Activated T-cell treated with anti-CD3 and anti-CD28 coated beads, Interleukin-2, amount 50 U/mL, for 4 hours (primary cell): ENCODE results near the gene GPR171. TPM values are rescaled to one million over a fixed set of nuclear protein-coding genes. Genes with fewer than 3 reads are reported as not detected.

Experiments used
- ATAC-seq, 2 donors: fragments of 200-7000 bp; cut with Tn5 transposase; one replicate each; pipeline ENCODE4 v1.10.0; 2021
- DNase-seq: peaks from one replicate; pipeline ENCODE4 v3.0.0-alpha.2; 2020
- H3K27me3 Mint-ChIP-seq: one replicate; pipeline ENCODE4 v1.8.0; 2021; ENCODE audit warnings: low read depth, mixed read lengths
- H3K36me3 Mint-ChIP-seq: one replicate; pipeline ENCODE4 v1.8.0; 2022; ENCODE audit warnings: mixed read lengths; ENCODE audit not compliant: insufficient read depth
- H3K4me1 Mint-ChIP-seq: one replicate; pipeline ENCODE4 v1.8.0; 2021; ENCODE audit warnings: low read depth, mixed read lengths
- H3K4me3 Mint-ChIP-seq: one replicate; pipeline ENCODE4 v1.8.0; 2021; ENCODE audit warnings: mild to moderate bottlenecking, moderate library complexity, mixed read lengths
- H3K9me3 Mint-ChIP-seq: one replicate; pipeline ENCODE4 v1.8.0; 2021; ENCODE audit warnings: mixed read lengths
- total RNA-seq, 3 donors: library from RNA; stranded (reverse); gene quantifications; one replicate each; pipeline ENCODE4 v1.2.1, GENCODE V29; 2021

GPR171 gene
- total RNA-seq, 3 donors from 2014 or later = 72.2 to 85.8 (median 75.3) TPM

DNA sequence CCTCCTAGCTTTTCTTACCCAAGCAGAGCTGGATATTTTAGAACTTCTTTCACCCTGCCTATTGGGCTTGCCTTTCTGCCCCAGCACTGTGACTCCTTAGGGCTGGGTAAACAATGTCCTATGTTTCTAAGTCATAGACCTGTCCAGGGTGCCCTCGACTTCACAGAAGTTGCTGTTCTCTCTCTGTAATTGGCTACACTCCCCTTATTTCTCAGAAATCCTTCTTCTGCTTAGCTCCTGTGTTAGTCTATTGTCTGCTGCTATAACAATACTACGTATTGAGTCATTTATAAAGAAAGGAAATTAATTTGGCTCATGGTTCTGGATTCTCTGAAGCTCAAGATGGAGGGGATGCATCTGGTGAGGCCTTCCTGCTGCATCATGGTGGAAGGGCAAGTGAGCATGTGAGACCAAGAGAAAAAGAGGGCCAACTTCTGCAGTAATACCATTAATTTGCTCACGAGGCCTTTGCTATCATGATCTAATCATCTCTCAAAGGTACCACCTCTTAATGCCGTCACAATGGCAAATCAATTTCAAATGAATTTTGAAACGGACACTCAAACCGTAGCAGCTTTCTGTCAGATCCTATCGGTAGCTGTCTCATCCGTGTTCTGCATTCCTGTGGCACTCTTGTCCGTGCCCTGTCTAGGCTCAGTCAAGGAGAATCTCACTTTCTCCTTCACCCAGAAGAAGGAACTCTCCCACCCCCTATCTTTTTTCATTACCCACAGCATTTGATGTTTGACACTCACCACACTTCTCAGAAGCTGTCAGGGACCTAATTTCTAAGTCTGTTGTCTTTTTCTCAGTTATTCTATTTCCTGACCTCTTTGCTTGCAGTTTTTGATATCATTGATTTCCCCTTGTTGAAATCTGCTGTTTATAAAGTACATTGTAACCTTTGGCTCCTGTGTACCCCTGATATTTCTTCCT lies 22.3 kb upstream of the GPR171 start:
- Mint-ChIP-seq H3K4me1 (peaks cover 47% of the 10 kb centered on the region), H3K36me3 (peaks cover 5% of the 10 kb centered on the region), H3K9me3 (peaks cover 16% of the 10 kb centered on the region), H3K27me3 (no peaks in the 10 kb centered on the region), H3K4me3 (no peak overlapping the region)
- DNase-seq = no peak
- no peak for ATAC-seq

DNA sequence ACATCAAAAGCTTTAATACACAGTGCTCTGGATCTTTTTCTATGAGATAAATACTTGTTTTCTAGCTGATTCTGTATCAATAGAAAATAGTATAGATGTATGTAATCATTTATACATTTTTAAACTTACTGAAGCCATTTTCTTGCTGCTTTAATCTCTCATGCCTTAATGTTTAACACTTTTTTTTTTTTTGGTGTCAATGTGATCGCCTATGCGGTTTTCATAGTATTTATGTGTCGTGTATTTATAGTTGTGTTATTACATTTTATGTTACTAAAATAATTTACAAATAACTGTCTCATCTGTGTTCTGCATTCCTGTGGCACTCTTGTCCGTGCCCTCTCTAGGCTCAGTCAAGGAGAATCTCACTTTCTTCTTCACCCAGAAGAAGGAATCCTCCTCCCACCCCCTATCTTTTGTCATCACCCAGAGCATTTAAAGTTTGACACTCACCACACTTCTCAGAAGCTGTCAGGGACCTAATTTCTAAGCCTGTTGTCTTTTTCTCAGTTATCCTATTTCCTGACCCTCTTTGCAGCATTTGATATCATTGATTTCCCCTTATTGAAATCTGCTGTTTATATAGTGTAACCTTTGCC lies 21.4 kb upstream of the GPR171 start:
- H3K36me3 Mint-ChIP-seq = peaks cover 5% of the 10 kb centered on the region
- ATAC-seq (no peak), DNase-seq (no peak)
- H3K4me1 Mint-ChIP-seq = peaks cover 45% of the 10 kb centered on the region
- H3K4me3 Mint-ChIP-seq = no peak overlapping the region
- H3K27me3 Mint-ChIP-seq = no peaks in the 10 kb centered on the region
- peaks cover 16% of the 10 kb centered on the region for H3K9me3 Mint-ChIP-seq

GRCh38 chr3:151219056-151219455 lies 16.0 kb upstream of the GPR171 start:
- H3K36me3 Mint-ChIP-seq = peaks cover 5% of the 10 kb centered on the region
- DNase-seq = no peak
- H3K4me1 Mint-ChIP-seq = peaks cover 8% of the 10 kb centered on the region
- no peaks in the 10 kb centered on the region for H3K27me3 Mint-ChIP-seq
- ATAC-seq = peak; percentile 79 to 92
- H3K9me3 Mint-ChIP-seq = peaks cover 16% of the 10 kb centered on the region
- no peak overlapping the region for H3K4me3 Mint-ChIP-seq

- no peak for ATAC-seq
- no peak for DNase-seq
- Mint-ChIP-seq H3K27me3 (no peaks in the 10 kb centered on the region), H3K36me3 (peaks cover 5% of the 10 kb centered on the region), H3K4me1 (peaks cover 8% of the 10 kb centered on the region), H3K9me3 (peaks cover 13% of the 10 kb centered on the region), H3K4me3 (no peak overlapping the region)
Observed at GRCh38 chr3:151218136-151218535, 15.1 kb upstream of the GPR171 start.

DNA sequence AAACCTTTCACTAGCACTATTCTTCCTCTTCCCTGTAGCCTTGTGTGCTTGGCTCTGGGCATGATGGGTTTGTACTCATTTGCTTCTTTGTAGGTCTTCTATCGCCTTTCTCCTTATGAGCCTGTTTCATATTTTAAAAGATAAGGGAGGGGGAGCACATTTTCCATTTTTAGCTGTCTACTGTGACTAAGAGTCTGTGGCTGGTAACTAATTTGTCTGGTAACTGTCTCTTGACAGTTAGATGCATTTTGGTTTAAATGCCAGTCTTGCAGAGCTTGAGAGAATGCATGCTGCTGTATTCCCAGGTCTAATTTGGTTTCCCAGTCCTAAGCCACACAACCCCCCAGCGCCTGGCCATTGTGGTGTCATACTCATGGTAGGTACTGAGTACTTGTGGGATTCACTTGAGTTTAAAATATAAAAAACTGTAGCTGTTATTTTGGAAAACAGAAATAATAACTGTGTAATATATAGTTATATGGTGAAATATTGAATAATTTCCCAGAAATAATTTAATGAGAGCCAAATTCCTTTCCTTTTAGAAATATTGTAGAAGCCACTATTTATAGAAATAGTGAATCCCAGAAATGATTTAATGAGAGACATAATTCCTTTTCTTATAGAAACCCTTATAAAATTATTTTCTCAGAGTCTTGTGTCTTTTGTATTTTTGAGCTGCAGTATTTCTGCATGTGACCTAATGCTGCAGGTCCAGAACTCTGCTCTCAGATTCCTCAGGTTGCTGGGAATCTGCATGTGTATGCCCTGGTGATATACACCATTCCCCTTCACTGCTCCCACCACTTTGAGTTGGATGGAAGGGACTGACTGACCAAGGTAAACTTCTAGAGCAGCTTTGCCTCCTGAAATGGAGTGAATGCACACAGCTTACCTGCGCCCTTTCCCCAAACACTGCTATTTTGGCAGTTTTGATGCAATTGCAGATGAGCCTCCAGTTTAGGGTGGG lies 13.9 kb upstream of the GPR171 start:
- H3K36me3 Mint-ChIP-seq = peaks cover 5% of the 10 kb centered on the region
- H3K4me1 Mint-ChIP-seq = peaks cover 8% of the 10 kb centered on the region
- ATAC-seq (peak; percentile 36 to 49), DNase-seq (no peak)
- H3K27me3 Mint-ChIP-seq = no peaks in the 10 kb centered on the region
- H3K9me3 Mint-ChIP-seq = peaks cover 6% of the 10 kb centered on the region
- no peak overlapping the region for H3K4me3 Mint-ChIP-seq

GRCh38 chr3:151214459-151214858 lies 11.4 kb upstream of the GPR171 start:
- ATAC-seq = no peak
- no peaks in the 10 kb centered on the region for H3K36me3 Mint-ChIP-seq

GRCh38 chr3:151213881-151214280 lies 10.9 kb upstream of the GPR171 start:
- H3K27me3 Mint-ChIP-seq = no peaks in the 10 kb centered on the region
- H3K9me3 Mint-ChIP-seq = no peaks in the 10 kb centered on the region
- no peaks in the 10 kb centered on the region for H3K36me3 Mint-ChIP-seq
- peaks cover 28% of the 10 kb centered on the region for H3K4me1 Mint-ChIP-seq
- ATAC-seq (no peak), DNase-seq (no peak)
- no peak overlapping the region for H3K4me3 Mint-ChIP-seq

More at GRCh38 chr3:151214459-151214858, 11.4 kb upstream of the GPR171 start:
- no peaks in the 10 kb centered on the region for H3K27me3 Mint-ChIP-seq
- H3K4me1 Mint-ChIP-seq = peaks cover 26% of the 10 kb centered on the region
- DNase-seq = no peak
- no peaks in the 10 kb centered on the region for H3K9me3 Mint-ChIP-seq
- no peak overlapping the region for H3K4me3 Mint-ChIP-seq

DNA sequence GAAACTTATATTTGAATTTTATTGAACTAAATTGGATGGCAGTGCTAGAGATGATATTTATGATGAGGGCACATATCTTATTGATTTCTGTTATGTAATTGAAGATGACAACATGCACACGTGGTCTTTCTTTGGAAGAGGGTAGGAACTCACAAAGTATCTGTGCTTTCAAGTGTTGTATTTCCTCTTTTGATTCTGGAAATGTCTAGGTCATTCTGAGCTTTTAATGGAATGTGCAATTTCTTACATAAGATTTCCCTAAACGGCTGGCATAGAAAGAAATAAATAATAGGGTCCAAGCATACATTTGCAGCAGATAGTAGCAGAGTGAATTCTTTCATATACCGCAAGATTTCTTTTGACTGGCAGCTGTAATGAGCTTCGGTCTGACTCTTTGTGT lies 10.1 kb upstream of the GPR171 start:
- ATAC-seq = no peak
- H3K27me3 Mint-ChIP-seq = no peaks in the 10 kb centered on the region
- DNase-seq = no peak
- H3K4me3 Mint-ChIP-seq = no peak overlapping the region
- H3K36me3 Mint-ChIP-seq = no peaks in the 10 kb centered on the region
- H3K4me1 Mint-ChIP-seq = peaks cover 29% of the 10 kb centered on the region
- H3K9me3 Mint-ChIP-seq = no peaks in the 10 kb centered on the region

GRCh38 chr3:151210676-151211381 lies 7.8 kb upstream of the GPR171 start:
- Mint-ChIP-seq H3K9me3 (no peaks in the 10 kb centered on the region), H3K27me3 (no peaks in the 10 kb centered on the region), H3K4me3 (peak overlapping the region; percentile 24), H3K36me3 (no peaks in the 10 kb centered on the region), H3K4me1 (peaks cover 46% of the 10 kb centered on the region)
- ATAC-seq = no peak
- DNase-seq = no peak

- Mint-ChIP-seq H3K27me3 (no peaks in the 10 kb centered on the region), H3K4me3 (no peak overlapping the region), H3K9me3 (no peaks in the 10 kb centered on the region), H3K36me3 (no peaks in the 10 kb centered on the region), H3K4me1 (peaks cover 57% of the 10 kb centered on the region)
- DNase-seq (no peak), ATAC-seq (peak; percentile 84 to 85)
Observed at GRCh38 chr3:151209654-151210053, 6.6 kb upstream of the GPR171 start.

DNA sequence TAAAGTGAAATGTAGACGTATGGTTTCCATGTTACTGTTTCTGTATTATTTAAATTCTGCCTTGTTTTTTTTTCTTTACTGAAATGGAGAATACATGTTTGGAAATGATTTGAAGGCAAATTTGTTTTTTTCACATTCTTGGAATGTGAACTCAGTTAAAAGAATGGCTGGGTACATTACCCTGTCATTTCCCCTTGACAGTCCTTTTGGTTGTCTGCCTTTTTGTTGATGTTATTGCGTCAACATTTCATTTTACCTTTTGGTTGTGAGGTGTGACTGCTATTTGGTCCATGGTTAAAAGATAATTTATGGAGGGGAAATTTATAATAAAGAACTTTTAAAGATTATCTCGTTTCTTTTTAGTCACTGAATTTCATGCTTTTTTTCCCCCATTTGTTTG lies 3.2 kb upstream of the GPR171 start:
- H3K4me3 Mint-ChIP-seq = peak overlapping the region; percentile 13
- no peaks in the 10 kb centered on the region for H3K27me3 Mint-ChIP-seq
- peaks cover 69% of the 10 kb centered on the region for H3K4me1 Mint-ChIP-seq
- H3K36me3 Mint-ChIP-seq = peaks cover 7% of the 10 kb centered on the region
- no peak for ATAC-seq
- no peaks in the 10 kb centered on the region for H3K9me3 Mint-ChIP-seq
- DNase-seq = no peak

DNA sequence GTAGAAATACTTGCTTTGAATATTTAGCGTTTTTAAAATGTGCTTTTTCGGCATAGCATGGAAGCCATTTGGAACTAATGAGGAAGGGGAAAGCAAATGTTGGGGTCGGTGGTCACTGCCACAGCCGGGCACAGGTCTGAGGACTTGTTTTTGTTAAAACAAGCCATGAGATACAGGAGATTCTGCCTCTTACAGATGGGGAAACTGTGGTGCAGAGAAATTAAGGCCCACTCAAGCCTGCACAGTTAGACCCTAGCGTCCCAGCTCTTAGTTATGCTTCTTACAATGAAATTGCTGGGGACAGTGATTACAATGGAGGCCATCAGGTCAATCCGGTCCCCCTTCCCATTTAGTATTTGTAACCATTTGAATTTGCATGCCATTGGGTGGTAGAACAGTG lies 2.5 kb upstream of the GPR171 start:
- DNase-seq = no peak
- peaks cover 10% of the 10 kb centered on the region for H3K36me3 Mint-ChIP-seq
- no peaks in the 10 kb centered on the region for H3K9me3 Mint-ChIP-seq
- H3K4me3 Mint-ChIP-seq = peak overlapping the region; percentile 74
- peaks cover 66% of the 10 kb centered on the region for H3K4me1 Mint-ChIP-seq
- ATAC-seq = no peak
- no peaks in the 10 kb centered on the region for H3K27me3 Mint-ChIP-seq

DNA sequence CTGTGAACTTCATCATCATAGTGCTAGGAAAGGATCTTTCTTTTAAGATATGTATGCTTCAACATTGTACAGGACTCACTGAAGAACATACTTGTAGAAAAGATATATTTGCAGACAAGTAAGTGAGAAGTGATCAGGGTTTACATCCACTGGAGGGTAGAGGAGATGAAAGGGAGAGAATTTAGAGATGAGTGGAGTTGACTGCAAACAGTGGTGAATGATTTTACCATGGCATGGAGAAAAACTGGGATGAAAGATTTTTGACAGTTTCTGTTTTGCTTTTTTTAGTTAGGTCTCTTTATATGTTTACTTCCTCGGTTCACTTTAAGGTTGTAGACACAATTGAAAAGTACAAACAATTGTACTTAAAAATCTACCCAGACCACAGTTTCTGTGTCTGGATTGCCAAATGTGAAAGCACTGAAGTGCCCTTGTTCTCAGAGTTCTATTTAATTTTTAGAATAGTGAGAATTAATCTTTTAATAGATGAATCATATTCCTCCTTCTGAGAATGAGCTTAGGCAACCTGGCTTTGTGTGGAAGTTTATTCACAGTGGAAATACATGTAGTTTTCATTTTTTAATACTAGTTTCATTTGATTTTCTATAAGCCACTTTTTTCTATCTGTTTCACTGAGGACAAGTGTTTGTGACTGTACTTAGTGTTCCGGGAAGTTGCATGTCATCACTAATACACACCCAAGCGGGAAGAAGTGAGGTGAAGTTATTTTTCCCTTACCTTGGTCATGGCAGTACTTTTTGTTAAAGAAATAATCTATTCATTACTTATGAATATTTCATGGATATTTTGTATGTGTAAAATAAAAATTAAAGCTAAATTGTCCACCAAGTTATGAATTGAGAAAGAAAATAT lies 1.8 kb upstream of the GPR171 start:
- H3K9me3 Mint-ChIP-seq = no peaks in the 10 kb centered on the region
- H3K36me3 Mint-ChIP-seq = peaks cover 16% of the 10 kb centered on the region
- peak; percentile 12 to 24 for ATAC-seq
- no peaks in the 10 kb centered on the region for H3K27me3 Mint-ChIP-seq
- no peak for DNase-seq
- peak overlapping the region; percentile 74 for H3K4me3 Mint-ChIP-seq
- H3K4me1 Mint-ChIP-seq = peaks cover 60% of the 10 kb centered on the region
